Mesenchymal stem cell (in vitro differentiated cells and primary cell): ENCODE measurements around the gene LYRM9.

Source experiments
- DNase-seq: peaks from one replicate; pipeline ENCODE4 v3.0.0-alpha.2; 2013
- H2AFZ ChIP-seq: one replicate; pipeline ENCODE4 v1.6.1; 2013; ENCODE audit warnings: low read depth, mild to moderate bottlenecking, control low read depth, inconsistent platforms, low read length, moderate library complexity
- H2AK5ac ChIP-seq: 2 replicates; pipeline ENCODE4 v1.6.1; 2013; ENCODE audit warnings: low read length, moderate library complexity, mild to moderate bottlenecking, inconsistent platforms; ENCODE audit not compliant: severe bottlenecking
- H2BK120ac ChIP-seq: one replicate; pipeline ENCODE4 v1.6.1; 2013; ENCODE audit warnings: low read depth, mild to moderate bottlenecking, inconsistent platforms, low read length, moderate library complexity
- H2BK12ac ChIP-seq, 2 experiments: one replicate each; pipeline ENCODE4 v1.6.1; 2013; ENCODE audit warnings: inconsistent platforms in 2 of 2, low read length in 2 of 2, mild to moderate bottlenecking in 2 of 2, moderate library complexity in 2 of 2, control low read depth in 1 of 2
- H2BK15ac ChIP-seq: one replicate; pipeline ENCODE4 v1.6.1; 2013; ENCODE audit warnings: mild to moderate bottlenecking, low read depth, inconsistent platforms; ENCODE audit not compliant: poor library complexity, severe bottlenecking
- H2BK5ac ChIP-seq: 2 replicates; pipeline ENCODE4 v1.6.1; 2013; ENCODE audit warnings: low read depth, mild to moderate bottlenecking, low read length, control low read depth, inconsistent platforms; ENCODE audit not compliant: poor library complexity, severe bottlenecking
- H3K14ac ChIP-seq, 2 experiments: one replicate each; pipeline ENCODE4 v1.6.1; 2013; ENCODE audit warnings: inconsistent platforms in 2 of 2, low read length in 2 of 2, control low read depth in 1 of 2, mild to moderate bottlenecking in 1 of 2, moderate library complexity in 1 of 2
- H3K18ac ChIP-seq, 2 experiments: one replicate each; pipeline ENCODE4 v1.6.1; 2013; ENCODE audit warnings: inconsistent platforms in 2 of 2, low read length in 2 of 2, control low read depth in 1 of 2, low read depth in 1 of 2, mild to moderate bottlenecking in 1 of 2
- H3K23ac ChIP-seq, 2 experiments: one replicate each; pipeline ENCODE4 v1.6.1; 2013; ENCODE audit warnings: inconsistent platforms in 2 of 2, low read length in 2 of 2, mild to moderate bottlenecking in 2 of 2, moderate library complexity in 2 of 2, control low read depth in 1 of 2
- H3K27ac ChIP-seq: 2 replicates; pipeline ENCODE4 v1.5.1; 2013; ENCODE audit warnings: mild to moderate bottlenecking, moderate library complexity, low read length, control low read depth, inconsistent platforms; ENCODE audit not compliant: poor library complexity, severe bottlenecking
- H3K27me3 ChIP-seq, 2 experiments: 2 replicates each; pipeline versions ENCODE4 v1.6.1 to v1.7.0; 2013; ENCODE audit warnings: low read length in 2 of 2, mild to moderate bottlenecking in 2 of 2, moderate library complexity in 2 of 2, control low read depth in 1 of 2, inconsistent platforms in 1 of 2; ENCODE audit not compliant: control insufficient read depth in 1 of 2, insufficient read depth in 1 of 2
- H3K36me3 ChIP-seq, 2 experiments: 2 replicates each; pipeline versions ENCODE4 v1.6.1 to v1.7.0; 2013; ENCODE audit warnings: low read length in 2 of 2, control low read depth in 1 of 2, inconsistent platforms in 1 of 2, low read depth in 1 of 2, mild to moderate bottlenecking in 1 of 2; ENCODE audit not compliant: insufficient read depth in 2 of 2, control insufficient read depth in 1 of 2
- H3K4ac ChIP-seq, 2 experiments: one replicate each; pipeline ENCODE4 v1.6.1; 2013; ENCODE audit warnings: inconsistent platforms in 2 of 2, low read length in 2 of 2, mild to moderate bottlenecking in 2 of 2, moderate library complexity in 2 of 2, control low read depth in 1 of 2, low read depth in 1 of 2
- H3K4me1 ChIP-seq: 2 replicates; pipeline ENCODE4 v1.6.1; 2013; ENCODE audit warnings: low read depth, low read length, control low read depth; ENCODE audit not compliant: control insufficient read depth, insufficient read depth
- H3K4me2 ChIP-seq: 2 replicates; pipeline ENCODE4 v1.6.1; 2013; ENCODE audit warnings: low read length, mild to moderate bottlenecking, inconsistent platforms; ENCODE audit not compliant: poor library complexity, severe bottlenecking
- H3K4me3 ChIP-seq, 2 experiments: 2 replicates each; pipeline versions ENCODE4 v1.5.1 to v1.7.0; 2013; ENCODE audit warnings: low read length in 2 of 2, mild to moderate bottlenecking in 2 of 2, control low read depth in 1 of 2, low read depth in 1 of 2; ENCODE audit not compliant: insufficient read depth in 1 of 2
- H3K79me1 ChIP-seq: replicated peaks from 2 replicates; pipeline ENCODE4 v1.6.1; 2013; ENCODE audit warnings: mild to moderate bottlenecking, control low read depth, low read length, inconsistent platforms; ENCODE audit not compliant: poor library complexity, severe bottlenecking
- H3K9ac ChIP-seq: 2 replicates; pipeline ENCODE4 v1.7.0; 2013; ENCODE audit warnings: mild to moderate bottlenecking, low read length, moderate library complexity
- H3K9me3 ChIP-seq: 2 replicates; pipeline ENCODE4 v1.7.0; 2013; ENCODE audit warnings: mild to moderate bottlenecking, low read length; ENCODE audit not compliant: control insufficient read depth
- H4K8ac ChIP-seq: one replicate; pipeline ENCODE4 v1.6.1; 2013; ENCODE audit warnings: inconsistent platforms, mild to moderate bottlenecking, low read length, moderate library complexity
- H4K91ac ChIP-seq: one replicate; pipeline ENCODE4 v1.6.1; 2013; ENCODE audit warnings: mild to moderate bottlenecking, low read length, inconsistent platforms
- WGBS: methylation state at CpG from one replicate; pipeline ENCODE4 v1.1.7; 2013; ENCODE audit warnings: mixed read lengths; 5-methylcytosine and 5-hydroxymethylcytosine counted together

The LYRM9 gene

GRCh38 chr17:27871407-27871806 is 21.8 kb downstream of the LYRM9 start:
- Histone ChIP-seq H3K4me2 (no peak overlapping the region), H3K4me3 (no peak overlapping the region)

GRCh38 chr17:27870345-27870744 is 22.8 kb downstream of the LYRM9 start:
- Histone ChIP-seq H4K91ac (no peak overlapping the region), H3K23ac (no peak overlapping the region), H3K4ac (no peak overlapping the region), H2BK120ac (no peak overlapping the region), H3K4me1 (no peaks in the 10 kb centered on the region), H3K4me2 (no peak overlapping the region), H3K4me3 (no peak overlapping the region), H2BK12ac (no peak overlapping the region), H2BK15ac (no peak overlapping the region), H2AK5ac (no peak overlapping the region), H3K27me3 (peaks cover 15 to 19% of the 10 kb centered on the region in 2 experiments), H3K79me1 (no peaks in the 10 kb centered on the region), H3K18ac (no peak overlapping the region), H3K14ac (no peak overlapping the region), H4K8ac (no peak overlapping the region), H3K9me3 (no peaks in the 10 kb centered on the region), H2AFZ (no peak overlapping the region), H3K27ac (no peak overlapping the region), H2BK5ac (no peak overlapping the region), H3K9ac (no peak overlapping the region), H3K36me3 (no peaks in the 10 kb centered on the region)
- WGBS, result 67% methylated on average over 2 of the region's 2 CpGs
- DNase-seq, result no peak

More at GRCh38 chr17:27871407-27871806, 21.8 kb downstream of the LYRM9 start:
- H4K91ac ChIP-seq, result no peak overlapping the region
- H3K27me3 ChIP-seq, result peaks cover 15 to 16% of the 10 kb centered on the region in 2 experiments
- H2BK5ac ChIP-seq, result no peak overlapping the region
- H3K4ac ChIP-seq, result no peak overlapping the region
- H4K8ac ChIP-seq, result no peak overlapping the region
- H3K9ac ChIP-seq, result no peak overlapping the region
- H3K9me3 ChIP-seq, result no peaks in the 10 kb centered on the region
- no peaks in the 10 kb centered on the region for H3K4me1 ChIP-seq
- no peak overlapping the region for H3K14ac ChIP-seq
- no peak overlapping the region for H2BK120ac ChIP-seq
- no peak overlapping the region for H2AK5ac ChIP-seq
- no CpG with 5 or more reads among the region's 2 CpGs for WGBS
- no peak overlapping the region for H3K27ac ChIP-seq
- no peak overlapping the region for H2AFZ ChIP-seq
- no peak overlapping the region for H3K18ac ChIP-seq
- no peaks in the 10 kb centered on the region for H3K79me1 ChIP-seq
- no peak overlapping the region for H2BK15ac ChIP-seq
- H2BK12ac ChIP-seq, result no peak overlapping the region
- no peak overlapping the region for H3K23ac ChIP-seq
- DNase-seq, result no peak
- H3K36me3 ChIP-seq, result no peaks in the 10 kb centered on the region

- no peak overlapping the region for H2BK5ac ChIP-seq
- H3K4ac ChIP-seq, result no peak overlapping the region
- H3K4me3 ChIP-seq, result no peak overlapping the region
- H2AK5ac ChIP-seq, result no peak overlapping the region
- H3K9ac ChIP-seq, result no peak overlapping the region
- H2BK12ac ChIP-seq, result no peak overlapping the region
- H2AFZ ChIP-seq, result no peak overlapping the region
- no peak overlapping the region for H3K4me2 ChIP-seq
- H3K36me3 ChIP-seq, result no peaks in the 10 kb centered on the region
- no peak for DNase-seq
- no peak overlapping the region for H3K23ac ChIP-seq
- no peak overlapping the region for H4K8ac ChIP-seq
- H3K79me1 ChIP-seq, result no peaks in the 10 kb centered on the region
- H3K27me3 ChIP-seq, result peaks cover 19 to 20% of the 10 kb centered on the region in 2 experiments
- H2BK15ac ChIP-seq, result no peak overlapping the region
- no peak overlapping the region for H2BK120ac ChIP-seq
- no peaks in the 10 kb centered on the region for H3K9me3 ChIP-seq
- no peak overlapping the region for H3K27ac ChIP-seq
- no peak overlapping the region for H3K14ac ChIP-seq
- H3K18ac ChIP-seq, result no peak overlapping the region
- WGBS, result 80% methylated on average over 8 of the region's 8 CpGs
- H3K4me1 ChIP-seq, result no peaks in the 10 kb centered on the region
- no peak overlapping the region for H4K91ac ChIP-seq
Measured at GRCh38 chr17:27868565-27868964, 24.6 kb downstream of the LYRM9 start.

- H2BK5ac ChIP-seq, result no peak overlapping the region
- WGBS, result 69% methylated on average over 4 of the region's 4 CpGs
- DNase-seq, result no peak
- no peak overlapping the region for H3K4ac ChIP-seq
- H3K27ac ChIP-seq, result no peak overlapping the region
- H3K4me3 ChIP-seq, result no peak overlapping the region
- no peak overlapping the region for H2BK12ac ChIP-seq
- no peak overlapping the region for H3K14ac ChIP-seq
- H3K9me3 ChIP-seq, result no peaks in the 10 kb centered on the region
- H3K27me3 ChIP-seq, result peaks cover 22 to 40% of the 10 kb centered on the region in 2 experiments
- no peak overlapping the region for H2BK15ac ChIP-seq
- H2BK120ac ChIP-seq, result no peak overlapping the region
- no peaks in the 10 kb centered on the region for H3K4me1 ChIP-seq
- H3K18ac ChIP-seq, result no peak overlapping the region
- H3K9ac ChIP-seq, result no peak overlapping the region
- H4K91ac ChIP-seq, result no peak overlapping the region
- H3K79me1 ChIP-seq, result no peaks in the 10 kb centered on the region
- H3K4me2 ChIP-seq, result no peak overlapping the region
- H4K8ac ChIP-seq, result no peak overlapping the region
- H3K23ac ChIP-seq, result no peak overlapping the region
- no peak overlapping the region for H2AK5ac ChIP-seq
- no peak overlapping the region for H2AFZ ChIP-seq
- no peaks in the 10 kb centered on the region for H3K36me3 ChIP-seq
Measured at GRCh38 chr17:27862840-27863239, 30.3 kb downstream of the LYRM9 start.
